Measurements from ENCODE around the gene GINM1. TPM values are rescaled to one million over a fixed set of nuclear protein-coding genes. Genes with fewer than 3 reads are reported as not detected.

GINM1 gene
- total and polyA plus RNA-seq, 9 of the 15 experiments (the other 6 are each of a cell fraction or from before 2014, with no cell fraction given): 5.0 to 19.3 (median 14.2) TPM

- CTCF ChIA-PET (ENCODE audit: low intra/inter-chr PET ratio): no interaction called here
- FAIRE-seq: no peak
- no peak overlapping the region for H3K9ac ChIP-seq (ENCODE audit: insufficient read depth in 1 of 2, low read depth in 2 of 2, low read length in 2 of 2)
- no peaks in the 10 kb centered on the region for H3K9me3 ChIP-seq (replicated peaks; ENCODE audit: control insufficient read depth, insufficient read depth, low read depth, low read length)
- H3K27ac ChIP-seq (ENCODE audit: extremely low read depth, low read depth, low read length): no peak overlapping the region
- peaks cover 40% of the 10 kb centered on the region; the same call in 2 of the 3 replicates for H3K36me3 ChIP-seq (ENCODE audit: control insufficient read depth, insufficient read depth, low read length)
- no peak overlapping the region for H3K4me2 ChIP-seq (ENCODE audit: insufficient read depth, low read length)
- in situ Hi-C loops (cut with MboI): no loop called here
- BruUV-seq (replicated peaks): no TSS peak
- H3K79me2 ChIP-seq (ENCODE audit: control insufficient read depth, insufficient read depth, low read length): no peaks in the 10 kb centered on the region
- WGBS (ENCODE audit: insufficient coverage, low coverage, missing lambda C conversion rate): 95% methylated on average over 5 of the region's 5 CpGs
- no peaks in the 10 kb centered on the region for H3K9me1 ChIP-seq (ENCODE audit: control insufficient read depth, insufficient read depth, low read length)
- POLR2A ChIA-PET: interaction anchor here (1.5 kb wide), 1 partner anchor 15 kb away, joined by 3 read pairs; no protein-coding TSS in a partner anchor
- no peaks in the 10 kb centered on the region for H4K20me1 ChIP-seq (replicated peaks; ENCODE audit: control insufficient read depth, insufficient read depth, low read length)
- intact Hi-C loops (cut with micrococcal nuclease): no loop called here
- no peak for DNase-seq (ENCODE audit: extremely low read depth in 1 of 4, low spot score in 3 of 4)
- no peak overlapping the region for H3K4me3 ChIP-seq
- ATAC-seq: no peak
- H3K4me1 ChIP-seq (replicated peaks in 1 of 2; ENCODE audit: control insufficient read depth in 2 of 2, insufficient read depth in 2 of 2, low read length in 2 of 2): no peaks in the 10 kb centered on the region
- H2AFZ ChIP-seq (ENCODE audit: low read depth, low read length): no peak overlapping the region
- H3K27me3 ChIP-seq (ENCODE audit: control insufficient read depth in 2 of 2, insufficient read depth in 2 of 2, low read length in 2 of 2): no peaks in the 10 kb centered on the region
- TF ChIP-seq ZNF586 (CRISPR knock-in tag; conservative IDR thresholded peaks at IDR 0.05): no peak
- TF ChIP-seq GTF2F1 (IDR thresholded peaks at IDR 0.05; ENCODE audit: low read depth, low read length): no peak
- TF ChIP-seq EZH2 (IDR thresholded peaks at IDR 0.05; ENCODE audit: borderline replicate concordance, low read depth, low read length): no peak
- no peak for TF ChIP-seq RBM34 (IDR thresholded peaks at IDR 0.05; ENCODE audit: borderline replicate concordance, insufficient read depth, low read length)
- no peak for TF ChIP-seq SRSF1 (IDR thresholded peaks at IDR 0.05; ENCODE audit: low read depth, low read length)
- no peak for TF ChIP-seq CREB3L1 (IDR thresholded peaks at IDR 0.05; ENCODE audit: borderline replicate concordance, low read depth)
- no peak for TF ChIP-seq FOS (IDR thresholded peaks at IDR 0.05; ENCODE audit: extremely low read depth, insufficient read length)
- TF ChIP-seq MBD1 (CRISPR knock-in tag; IDR thresholded peaks at IDR 0.05): no peak
- TF ChIP-seq, protein P1, sequence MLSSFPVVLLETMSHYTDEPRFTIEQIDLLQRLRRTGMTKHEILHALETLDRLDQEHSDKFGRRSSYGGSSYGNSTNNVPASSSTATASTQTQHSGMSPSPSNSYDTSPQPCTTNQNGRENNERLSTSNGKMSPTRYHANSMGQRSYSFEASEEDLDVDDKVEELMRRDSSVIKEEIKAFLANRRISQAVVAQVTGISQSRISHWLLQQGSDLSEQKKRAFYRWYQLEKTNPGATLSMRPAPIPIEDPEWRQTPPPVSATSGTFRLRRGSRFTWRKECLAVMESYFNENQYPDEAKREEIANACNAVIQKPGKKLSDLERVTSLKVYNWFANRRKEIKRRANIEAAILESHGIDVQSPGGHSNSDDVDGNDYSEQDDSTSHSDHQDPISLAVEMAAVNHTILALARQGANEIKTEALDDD (IDR thresholded peaks at IDR 0.05): no peak
- TF ChIP-seq, protein P2, sequence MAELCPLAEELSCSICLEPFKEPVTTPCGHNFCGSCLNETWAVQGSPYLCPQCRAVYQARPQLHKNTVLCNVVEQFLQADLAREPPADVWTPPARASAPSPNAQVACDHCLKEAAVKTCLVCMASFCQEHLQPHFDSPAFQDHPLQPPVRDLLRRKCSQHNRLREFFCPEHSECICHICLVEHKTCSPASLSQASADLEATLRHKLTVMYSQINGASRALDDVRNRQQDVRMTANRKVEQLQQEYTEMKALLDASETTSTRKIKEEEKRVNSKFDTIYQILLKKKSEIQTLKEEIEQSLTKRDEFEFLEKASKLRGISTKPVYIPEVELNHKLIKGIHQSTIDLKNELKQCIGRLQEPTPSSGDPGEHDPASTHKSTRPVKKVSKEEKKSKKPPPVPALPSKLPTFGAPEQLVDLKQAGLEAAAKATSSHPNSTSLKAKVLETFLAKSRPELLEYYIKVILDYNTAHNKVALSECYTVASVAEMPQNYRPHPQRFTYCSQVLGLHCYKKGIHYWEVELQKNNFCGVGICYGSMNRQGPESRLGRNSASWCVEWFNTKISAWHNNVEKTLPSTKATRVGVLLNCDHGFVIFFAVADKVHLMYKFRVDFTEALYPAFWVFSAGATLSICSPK (IDR thresholded peaks at IDR 0.05; ENCODE audit: borderline replicate concordance): no peak
- no peak for TF ChIP-seq TSC22D4 (tag; IDR thresholded peaks at IDR 0.05)
- no peak for TF ChIP-seq BMI1 (IDR thresholded peaks at IDR 0.05; ENCODE audit: low read length)
- no peak for TF ChIP-seq FOXK2 (conservative IDR thresholded peaks at IDR 0.05 in 1 of 2, IDR thresholded peaks at IDR 0.05 in 1 of 2; ENCODE audit: low read depth in 2 of 2)
- TF ChIP-seq NBN (IDR thresholded peaks at IDR 0.05; ENCODE audit: low read depth): no peak
- TF ChIP-seq, protein P3, sequence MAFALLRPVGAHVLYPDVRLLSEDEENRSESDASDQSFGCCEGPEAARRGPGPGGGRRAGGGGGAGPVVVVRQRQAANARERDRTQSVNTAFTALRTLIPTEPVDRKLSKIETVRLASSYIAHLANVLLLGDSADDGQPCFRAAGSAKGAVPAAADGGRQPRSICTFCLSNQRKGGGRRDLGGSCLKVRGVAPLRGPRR (CRISPR knock-in tag; IDR thresholded peaks at IDR 0.05): no peak
- TF ChIP-seq FIP1L1 (IDR thresholded peaks at IDR 0.05; ENCODE audit: low read depth, low read length, poor library complexity, severe bottlenecking): no peak
- TF ChIP-seq TCFL5 (CRISPR knock-in tag; conservative IDR thresholded peaks at IDR 0.05): no peak
- TF ChIP-seq ZNF830 (CRISPR knock-in tag; IDR thresholded peaks at IDR 0.05): no peak
Observed at GRCh38 chr6:149580880-149581279, 14.7 kb downstream of the GINM1 start.

Measured in K562 (cell line).